GM19372 (cell line): Measurements from ENCODE around the gene BPGM.
"Not testable (repeated sequence)": the region's sequence is repeated elsewhere in the genome, so short reads cannot be mapped to it uniquely, and the experiment has no call there.

Experiments used
- ATAC-seq: cut with Tn5 transposase; IDR thresholded peaks from one replicate; pipeline ENCODE4 v1.9.1; 2021; ENCODE audit warnings: mild to moderate bottlenecking, low read depth, moderate library complexity; ENCODE audit not compliant: unreplicated experiment

BPGM gene

DNA sequence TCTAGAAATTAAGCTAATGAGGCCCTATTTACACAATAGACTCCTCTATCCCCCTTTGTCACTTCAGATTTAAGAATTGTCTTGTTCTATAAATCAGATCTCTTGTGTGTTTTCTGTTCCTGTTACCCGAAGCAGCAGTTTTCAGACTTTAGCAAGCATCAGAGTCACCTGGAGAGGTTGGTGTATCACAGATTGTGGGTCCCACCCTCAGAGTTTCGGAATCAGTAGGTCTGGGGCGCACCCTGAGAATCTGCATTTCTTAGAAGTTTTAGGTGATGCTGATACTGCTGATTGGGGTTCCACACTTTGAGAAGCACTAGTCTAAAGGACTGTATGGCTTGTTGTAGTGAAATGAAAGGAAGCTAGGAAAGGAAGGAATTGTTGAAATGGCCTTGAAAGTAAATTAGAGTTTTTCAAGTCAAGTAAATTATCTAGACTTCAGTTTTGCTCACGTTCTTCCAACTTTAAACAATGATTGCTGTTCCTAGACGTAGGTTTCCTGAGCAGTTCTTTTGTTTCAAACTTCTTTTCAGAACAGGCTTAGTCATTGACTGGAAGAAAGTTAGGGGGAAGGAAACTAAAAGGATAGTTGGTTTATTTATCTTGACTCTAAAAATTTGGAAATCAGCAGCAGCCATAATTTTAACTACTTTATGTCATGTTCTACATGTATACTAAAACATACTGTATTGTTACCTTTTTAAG, 15.7 kb downstream of the BPGM start:
- ATAC-seq = no peak

DNA sequence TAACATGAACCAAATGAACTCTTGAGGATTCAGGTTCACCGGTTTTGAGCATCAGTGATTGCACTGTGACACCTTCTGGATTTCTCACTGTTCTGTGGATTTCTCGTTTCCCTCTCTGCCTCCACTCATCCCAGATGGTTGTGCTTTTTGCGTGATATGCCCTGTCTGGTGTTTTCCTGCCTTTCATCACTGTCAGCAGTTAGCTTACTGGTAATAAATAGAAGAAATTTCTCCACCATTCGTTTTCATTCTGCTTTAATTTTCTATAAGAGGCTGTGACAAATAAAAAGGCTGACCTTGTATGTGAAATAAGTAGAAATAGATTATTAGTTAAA, 16.2 kb downstream of the BPGM start:
- no peak for ATAC-seq

DNA sequence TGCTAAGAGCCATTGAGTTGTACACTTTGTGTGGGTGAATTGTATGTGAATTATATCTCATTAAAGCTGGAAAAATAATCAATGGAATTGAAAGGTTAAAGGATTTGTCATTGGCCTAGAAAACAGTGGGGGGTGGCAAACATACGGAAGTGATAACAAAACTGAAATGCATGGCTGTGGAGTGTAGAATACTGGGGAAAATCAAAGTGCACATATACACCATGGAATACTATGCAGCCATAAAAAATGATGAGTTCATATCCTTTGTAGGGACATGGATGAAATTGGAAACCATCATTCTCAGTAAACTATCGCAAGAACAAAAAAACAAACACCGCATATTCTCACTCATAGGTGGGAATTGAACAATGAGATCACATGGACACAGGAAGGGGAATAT, 18.4 kb downstream of the BPGM start:
- ATAC-seq = not testable (repeated sequence)

DNA sequence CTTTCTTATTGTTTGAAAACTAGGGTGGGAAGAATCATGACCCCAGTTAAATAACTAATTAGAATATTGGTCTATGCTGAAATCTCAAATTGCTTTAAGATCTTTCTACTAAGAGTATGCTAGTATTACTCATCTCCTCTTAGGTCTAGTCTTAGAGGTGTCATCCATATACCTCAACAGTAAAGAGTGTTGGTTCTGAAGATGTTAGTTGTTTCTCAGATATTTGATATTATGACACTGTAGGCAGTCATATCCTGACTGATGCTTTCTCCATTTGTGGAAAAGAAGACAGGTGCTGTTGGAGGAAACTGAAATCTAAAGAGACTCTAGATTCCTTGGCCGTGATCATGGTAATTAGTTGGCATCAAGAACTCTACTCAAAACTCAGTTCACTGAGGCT, 21.2 kb downstream of the BPGM start:
- no peak for ATAC-seq

DNA sequence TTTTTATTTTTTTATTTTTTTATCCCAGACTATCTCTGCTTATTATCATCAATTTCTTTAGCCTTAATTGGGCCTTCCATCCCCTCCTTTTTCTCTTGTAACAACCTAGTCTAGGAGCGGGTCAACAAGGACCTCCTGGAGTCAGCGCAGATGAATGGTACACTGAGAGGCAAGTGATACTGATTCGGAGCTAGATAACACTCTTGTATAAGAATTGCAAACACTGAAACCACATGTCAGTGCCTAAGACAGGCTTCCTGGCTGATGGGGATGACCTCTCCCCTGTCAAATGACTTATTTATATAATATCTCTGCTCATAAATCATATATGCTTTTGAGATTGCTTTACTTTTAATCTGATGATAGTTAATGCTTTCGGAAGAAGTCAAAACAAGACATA, 22.7 kb downstream of the BPGM start:
- no peak for ATAC-seq

DNA sequence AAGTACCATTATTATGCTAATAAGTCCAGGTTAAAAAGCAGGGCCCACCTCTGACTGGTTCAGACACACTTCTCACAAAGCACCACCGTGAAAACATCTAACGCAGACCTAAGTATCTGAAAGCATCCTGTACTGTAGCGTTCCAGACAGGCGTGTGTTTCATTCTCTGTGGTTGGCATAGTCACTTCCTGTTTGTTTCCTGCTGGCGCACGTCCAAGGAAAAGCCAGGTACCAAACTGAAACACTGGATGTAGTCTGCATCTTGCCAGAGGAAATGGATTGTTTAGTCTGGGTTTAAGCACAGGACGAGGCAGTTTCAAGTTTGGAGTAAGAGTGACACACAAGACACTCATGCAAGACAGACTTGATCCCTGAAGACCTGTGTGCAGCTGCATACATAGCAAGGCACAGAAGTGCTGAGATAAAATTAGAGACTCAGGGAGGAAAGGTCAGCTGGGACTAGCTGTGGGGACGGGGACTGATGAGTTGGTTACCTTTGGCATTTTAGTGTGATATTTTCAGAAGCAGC, 23.3 kb downstream of the BPGM start:
- ATAC-seq = no peak

DNA sequence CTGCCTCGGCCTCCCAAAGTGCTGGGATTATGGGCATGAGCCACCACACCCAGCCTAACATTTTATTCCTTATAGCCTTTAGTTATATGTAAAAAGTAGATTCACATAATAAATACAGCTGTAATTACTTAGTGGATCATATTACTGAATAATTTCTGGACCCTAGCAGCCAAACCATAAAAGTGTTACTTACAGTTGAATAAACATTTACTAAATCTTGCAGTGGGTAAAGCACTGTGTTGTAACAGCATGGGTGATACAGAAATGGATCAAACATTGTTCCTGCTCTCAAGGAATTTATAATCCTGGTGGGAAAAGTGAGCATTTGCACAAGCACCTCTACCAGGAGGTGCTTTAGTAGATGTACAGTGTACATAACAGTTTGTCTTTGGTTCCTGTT, 25.0 kb downstream of the BPGM start:
- ATAC-seq = no peak

DNA sequence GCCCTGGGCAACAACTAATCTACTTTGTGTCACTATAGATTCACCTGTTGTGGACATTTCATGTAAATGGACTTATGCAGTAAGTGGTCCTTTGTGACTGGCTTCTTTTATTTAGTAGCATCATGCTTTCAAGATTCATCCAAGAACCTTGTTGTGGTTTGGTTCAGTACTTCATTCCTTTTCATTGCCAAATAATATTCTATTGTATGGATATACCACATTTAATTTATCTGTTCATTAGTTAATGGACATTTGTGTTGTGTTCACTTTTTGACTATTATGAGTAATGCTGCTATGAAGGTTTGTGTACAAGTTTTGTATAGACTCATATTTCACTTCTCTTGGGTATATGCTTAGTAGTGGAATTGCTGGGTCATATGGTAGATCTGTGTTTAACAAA, 27.8 kb downstream of the BPGM start:
- no peak for ATAC-seq

DNA sequence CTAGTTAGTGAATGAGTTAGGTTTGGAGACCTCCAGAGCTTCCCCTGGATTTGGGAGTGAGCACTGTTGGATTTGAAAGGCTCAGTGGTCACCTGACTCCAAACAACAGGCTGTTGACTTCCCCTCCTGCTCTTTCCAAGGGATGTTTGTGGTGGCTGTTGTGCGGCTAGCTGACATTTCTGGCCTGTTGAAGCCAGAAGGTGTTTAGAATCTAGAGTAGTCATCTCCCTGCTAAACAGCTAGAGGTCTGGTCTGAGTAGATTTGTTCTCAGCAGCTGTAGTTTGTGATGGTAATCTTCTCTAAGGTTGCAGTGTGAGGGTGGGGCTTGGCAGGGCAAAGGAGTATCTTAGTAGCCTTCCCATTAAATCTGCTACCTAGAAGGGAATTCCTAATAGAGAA, 30.1 kb downstream of the BPGM start:
- ATAC-seq = no peak

DNA sequence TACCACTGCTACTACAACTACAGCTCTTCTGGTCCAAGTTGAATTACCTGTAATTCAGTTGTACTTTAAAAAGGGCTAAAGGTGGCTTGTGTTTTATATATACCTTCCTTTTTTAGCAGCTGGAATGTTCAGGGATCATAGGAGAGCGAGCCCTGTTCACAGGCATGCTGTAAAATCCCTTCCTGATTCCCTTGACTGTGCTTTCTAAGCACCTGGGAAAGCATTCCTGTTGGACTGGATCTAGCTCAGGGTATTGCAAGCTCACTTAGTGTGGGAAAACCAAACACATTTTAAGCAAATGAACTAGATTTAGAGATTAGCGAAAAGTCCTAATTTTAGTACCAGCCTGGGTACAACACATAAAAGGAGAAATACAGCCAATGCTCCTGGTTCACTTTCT, 31.5 kb downstream of the BPGM start:
- ATAC-seq = no peak

DNA sequence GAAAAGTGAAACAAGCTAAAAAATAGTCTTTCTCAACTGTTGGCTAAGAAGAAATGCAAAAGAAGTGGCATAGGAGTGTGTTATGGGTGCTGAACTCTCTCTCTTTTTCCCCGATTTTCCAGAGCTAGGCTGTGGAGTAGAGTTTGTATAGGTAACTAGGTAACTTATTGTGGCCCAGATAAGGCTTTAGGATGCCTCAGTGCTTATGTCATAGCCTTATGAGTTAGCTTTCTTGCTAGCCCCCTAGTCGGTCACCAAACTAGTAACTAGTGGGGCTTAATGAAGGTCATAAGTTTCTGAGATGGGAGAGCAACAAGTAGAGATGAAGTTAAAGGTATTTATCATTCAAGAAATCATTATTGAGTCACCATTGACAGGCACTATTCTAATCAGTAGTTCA, 32.4 kb downstream of the BPGM start:
- ATAC-seq = no peak

DNA sequence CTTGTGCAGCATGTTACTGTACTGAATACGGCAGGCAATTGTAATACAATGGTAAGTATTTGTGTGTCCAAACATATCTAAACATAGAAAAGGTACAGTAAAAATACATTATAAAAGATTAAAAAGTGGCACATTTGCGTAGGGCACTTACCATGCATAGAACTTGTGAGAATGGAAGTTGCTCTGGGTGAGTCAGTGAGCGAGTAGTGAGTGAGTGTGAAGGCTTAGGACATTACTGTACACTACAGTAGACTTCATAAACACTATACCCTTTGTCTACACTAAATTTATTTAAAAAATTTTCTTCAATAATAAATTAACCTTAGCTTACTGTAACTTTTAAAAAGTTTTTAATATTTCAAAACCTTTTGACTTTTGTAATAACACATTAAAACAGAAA, 37.5 kb downstream of the BPGM start:
- ATAC-seq = no peak

DNA sequence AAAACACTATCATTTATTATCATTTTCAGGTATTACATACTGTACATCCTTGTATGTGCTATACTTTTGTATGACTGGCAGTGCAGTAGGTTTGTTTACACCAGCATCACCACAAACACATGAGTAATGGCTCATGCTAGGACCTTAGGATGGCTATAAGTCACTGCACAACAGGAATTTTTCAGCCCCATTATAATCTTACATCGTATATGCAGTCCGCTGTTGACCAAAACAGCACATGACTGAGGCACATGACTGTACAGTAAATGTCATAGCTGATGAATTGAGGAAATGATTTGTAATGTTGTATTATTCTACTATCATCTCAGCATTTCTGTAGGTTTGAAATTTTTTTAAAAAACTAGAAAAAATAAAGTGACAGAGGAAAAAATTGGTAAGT, 38.6 kb downstream of the BPGM start:
- ATAC-seq = no peak

DNA sequence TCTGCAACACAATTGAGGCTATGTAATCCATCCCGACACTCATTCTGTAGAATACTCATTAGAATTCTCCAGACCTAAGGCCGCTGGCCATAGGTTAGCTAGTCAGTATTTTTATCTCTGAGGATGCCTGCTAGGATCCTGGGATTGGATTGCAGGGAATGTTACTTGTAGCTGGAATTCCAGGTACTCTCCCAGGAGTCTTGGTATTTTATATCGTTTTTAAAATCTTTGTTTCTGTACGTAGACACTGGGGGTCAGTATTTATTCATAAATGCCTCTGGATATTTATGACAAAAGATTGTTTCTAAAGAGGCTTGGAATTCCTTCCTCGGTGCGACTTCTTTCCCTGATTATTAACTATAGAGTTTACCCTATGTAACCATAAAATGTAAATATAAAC, 40.1 kb downstream of the BPGM start:
- no peak for ATAC-seq

DNA sequence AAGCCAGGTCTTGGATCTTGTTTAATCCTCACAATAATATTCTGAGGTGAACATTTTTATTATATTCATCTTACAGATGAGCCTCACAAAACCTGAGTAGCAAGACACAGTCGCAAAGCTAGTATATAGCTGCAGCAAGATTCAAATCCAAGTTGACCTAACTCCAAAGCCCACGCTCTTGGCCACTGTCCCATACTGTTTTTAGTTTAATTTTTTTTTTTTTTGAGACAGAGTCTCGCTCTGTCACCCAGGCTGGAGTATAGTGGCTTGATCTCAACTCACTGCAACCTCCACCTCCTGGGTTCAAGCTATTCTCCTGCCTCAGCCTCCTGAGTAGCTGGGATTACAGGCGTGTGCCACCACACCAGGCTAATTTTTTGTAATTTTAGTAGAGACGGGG, 42.9 kb downstream of the BPGM start:
- not testable (repeated sequence) for ATAC-seq

DNA sequence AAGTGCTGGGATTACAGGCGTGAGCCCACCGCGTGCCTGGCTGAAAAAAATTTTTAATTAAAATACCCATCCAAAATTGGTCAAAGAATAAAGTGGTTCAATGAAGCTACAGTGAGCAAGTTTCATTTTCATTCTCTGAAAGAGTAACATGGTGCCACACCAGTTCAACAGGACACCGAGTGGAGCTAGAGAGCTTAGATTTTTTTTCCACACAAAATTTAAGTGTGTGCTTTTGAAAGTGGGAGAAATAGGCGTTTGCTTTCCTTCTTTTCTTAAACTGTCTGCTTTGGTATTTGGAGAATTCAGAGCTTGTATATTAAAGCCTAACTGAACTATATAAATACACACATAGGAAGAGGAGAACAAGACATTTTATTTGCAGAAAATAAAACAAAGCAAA, 43.4 kb downstream of the BPGM start:
- ATAC-seq = no peak

DNA sequence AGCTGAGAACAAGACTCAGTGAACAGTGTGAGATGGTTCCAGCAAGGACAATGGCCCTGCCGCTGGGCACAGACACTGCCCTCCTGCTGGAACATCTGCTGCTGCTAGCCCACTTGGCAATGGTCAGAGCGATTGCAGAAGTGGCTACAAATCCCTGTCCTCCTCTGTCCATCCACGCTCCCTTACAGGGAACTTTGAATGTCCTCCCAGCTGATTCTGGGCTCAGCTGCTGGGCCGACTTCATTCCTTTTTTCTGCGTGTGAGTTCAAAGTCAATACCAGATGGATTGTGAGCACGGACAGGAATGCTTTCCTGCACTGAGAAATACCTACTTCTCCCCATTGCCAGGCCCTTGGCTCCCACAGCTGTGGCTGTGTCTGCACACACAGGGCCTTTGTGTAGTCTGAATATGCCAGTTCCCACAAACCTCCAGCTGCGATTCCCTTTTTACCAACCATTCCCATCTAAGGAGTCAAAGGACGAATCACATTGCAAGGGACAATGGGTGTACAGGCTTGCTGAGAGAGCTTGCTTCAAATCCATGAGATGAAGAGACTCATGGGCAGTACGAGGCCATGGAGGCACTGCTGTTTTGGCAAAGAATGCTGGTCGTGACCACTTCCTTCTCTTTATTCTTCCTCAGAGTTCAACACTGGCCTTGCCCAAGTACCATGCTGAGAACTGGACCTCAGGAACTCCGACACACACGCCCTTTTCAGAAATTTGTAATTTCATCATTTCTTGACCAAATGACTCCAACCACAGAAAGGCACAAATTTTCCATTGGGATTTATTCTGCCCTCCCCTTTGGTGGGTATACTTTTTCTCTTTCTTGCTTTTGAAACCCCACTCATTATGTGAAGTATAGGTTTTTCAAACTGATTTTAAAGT, 44.2 kb downstream of the BPGM start:
- ATAC-seq = no peak

DNA sequence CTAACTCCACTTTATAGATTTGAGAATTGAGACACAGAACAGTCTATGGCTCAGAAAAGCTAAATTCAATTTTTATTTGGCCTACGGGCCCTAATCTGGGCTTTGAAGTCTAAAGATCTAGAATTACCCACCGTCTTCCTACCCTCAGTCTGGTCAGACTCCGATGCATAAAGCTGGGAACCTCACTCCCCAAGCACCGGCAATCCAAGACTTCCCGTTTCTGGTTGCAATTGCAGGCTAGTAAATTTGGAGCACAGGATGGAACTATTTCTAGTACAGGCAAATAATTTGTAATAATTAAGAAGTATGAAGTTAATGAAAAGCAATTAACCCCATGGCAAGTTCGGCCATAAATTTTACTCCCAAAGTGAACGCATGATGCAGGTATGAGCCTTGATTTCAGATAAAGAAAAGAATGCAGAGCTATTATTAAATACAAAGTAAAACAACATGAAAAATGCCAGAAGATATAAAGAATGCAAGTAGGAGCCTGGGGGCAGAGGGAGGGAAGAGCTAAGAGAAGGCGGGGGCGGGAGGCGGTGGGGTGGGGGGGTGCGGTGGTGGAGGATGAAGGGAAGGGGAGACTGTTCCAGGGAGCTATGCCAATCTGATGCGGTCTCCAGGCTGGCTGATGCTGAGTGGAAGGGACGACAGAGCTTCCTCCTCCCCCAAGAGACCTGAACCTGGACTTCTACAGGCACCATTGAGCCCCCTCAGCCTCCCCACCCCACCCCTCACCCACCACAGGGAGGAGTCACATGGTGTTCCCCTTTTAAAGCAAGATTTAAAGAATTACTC, 45.1 kb downstream of the BPGM start:
- no peak for ATAC-seq

DNA sequence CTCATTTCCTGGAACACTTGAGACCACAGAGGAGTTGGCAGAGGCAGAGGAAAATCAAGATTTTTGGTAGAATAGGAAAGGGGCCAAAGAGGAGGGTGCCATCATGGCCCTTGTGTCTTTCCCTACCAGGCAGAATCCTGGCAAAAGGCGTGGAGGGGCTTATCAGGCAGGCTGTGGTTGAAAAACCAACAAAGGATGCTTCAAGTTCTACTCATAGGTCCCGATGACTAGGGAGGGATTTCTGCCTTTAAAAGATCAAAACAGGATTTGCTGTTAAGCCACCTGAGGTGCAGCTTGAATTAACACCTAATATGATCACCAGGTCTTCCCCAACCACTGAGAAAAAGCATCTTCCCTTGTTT, 45.7 kb downstream of the BPGM start:
- ATAC-seq = no peak

DNA sequence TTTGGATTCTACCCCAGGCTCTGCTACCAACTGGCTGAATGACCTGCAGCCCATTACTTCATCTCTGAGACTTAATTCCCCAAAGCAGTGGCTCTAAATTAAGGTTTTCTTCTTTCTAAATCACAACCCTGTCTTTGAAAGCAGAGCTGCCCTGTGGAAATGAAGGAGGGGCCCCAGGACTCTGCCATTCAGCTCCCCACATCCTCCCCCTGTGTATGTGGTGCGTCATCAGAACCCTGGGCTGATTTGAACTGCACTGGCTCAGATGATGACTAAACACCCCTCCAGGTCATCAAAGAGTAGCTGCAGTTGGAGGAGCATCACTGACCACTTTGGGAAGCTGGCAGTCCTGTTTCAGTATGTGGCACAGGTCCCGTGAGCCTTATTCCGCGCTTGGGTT, 46.6 kb downstream of the BPGM start:
- no peak for ATAC-seq

DNA sequence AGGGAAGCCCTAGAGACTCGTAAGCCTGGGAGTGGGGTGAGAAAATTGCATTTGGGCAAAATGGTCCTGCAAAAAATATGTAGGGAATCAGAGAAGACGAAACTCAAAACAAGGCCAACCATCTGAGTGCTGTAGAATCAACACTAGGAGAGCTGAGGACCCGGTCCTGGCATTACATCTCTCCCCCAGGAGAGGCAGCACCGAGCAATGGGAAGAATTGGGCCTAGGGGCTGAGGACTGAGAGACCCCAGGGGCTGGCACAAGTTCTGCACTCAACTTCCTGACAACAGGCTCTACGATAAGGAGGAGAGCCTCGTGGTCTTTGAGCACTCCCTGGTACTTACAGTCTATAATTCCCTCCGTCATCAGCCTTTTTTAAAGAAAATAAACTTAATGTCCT, 47.6 kb downstream of the BPGM start:
- ATAC-seq = no peak
